ENCODE results near the gene PHAF1.

The PHAF1 gene

DNA sequence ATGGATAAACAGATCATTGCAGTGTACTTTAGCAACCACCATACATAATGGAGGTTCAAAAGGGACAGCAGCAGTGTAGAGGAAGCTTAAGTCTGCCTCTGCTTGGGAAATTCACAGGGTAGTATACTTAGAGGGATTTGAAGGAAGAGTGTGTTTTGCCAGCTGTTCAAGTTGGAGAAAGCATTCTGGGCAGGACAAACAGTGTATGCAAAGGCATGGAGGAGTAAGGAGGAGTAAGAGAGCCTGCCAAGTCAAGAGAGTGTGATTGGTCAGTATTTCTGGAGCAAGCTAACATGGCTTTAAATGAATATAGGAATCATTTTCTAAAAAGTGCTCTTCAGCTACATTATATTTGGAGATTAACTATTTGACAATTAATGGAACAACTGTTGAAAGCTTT lies 22.9 kb upstream of the PHAF1 start:
- H3K9me3 ChIP-seq (ENCODE audit: severe bottlenecking) = no peaks in the 10 kb centered on the region
- ATAC-seq (ENCODE audit: low read depth) (no peak), DNase-seq (ENCODE audit: low spot score) (no peak)
- H3K27me3 ChIP-seq (ENCODE audit: insufficient read depth, poor library complexity, severe bottlenecking) = no peaks in the 10 kb centered on the region
- TF ChIP-seq, protein P1, sequence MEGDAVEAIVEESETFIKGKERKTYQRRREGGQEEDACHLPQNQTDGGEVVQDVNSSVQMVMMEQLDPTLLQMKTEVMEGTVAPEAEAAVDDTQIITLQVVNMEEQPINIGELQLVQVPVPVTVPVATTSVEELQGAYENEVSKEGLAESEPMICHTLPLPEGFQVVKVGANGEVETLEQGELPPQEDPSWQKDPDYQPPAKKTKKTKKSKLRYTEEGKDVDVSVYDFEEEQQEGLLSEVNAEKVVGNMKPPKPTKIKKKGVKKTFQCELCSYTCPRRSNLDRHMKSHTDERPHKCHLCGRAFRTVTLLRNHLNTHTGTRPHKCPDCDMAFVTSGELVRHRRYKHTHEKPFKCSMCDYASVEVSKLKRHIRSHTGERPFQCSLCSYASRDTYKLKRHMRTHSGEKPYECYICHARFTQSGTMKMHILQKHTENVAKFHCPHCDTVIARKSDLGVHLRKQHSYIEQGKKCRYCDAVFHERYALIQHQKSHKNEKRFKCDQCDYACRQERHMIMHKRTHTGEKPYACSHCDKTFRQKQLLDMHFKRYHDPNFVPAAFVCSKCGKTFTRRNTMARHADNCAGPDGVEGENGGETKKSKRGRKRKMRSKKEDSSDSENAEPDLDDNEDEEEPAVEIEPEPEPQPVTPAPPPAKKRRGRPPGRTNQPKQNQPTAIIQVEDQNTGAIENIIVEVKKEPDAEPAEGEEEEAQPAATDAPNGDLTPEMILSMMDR (IDR thresholded peaks at IDR 0.05; ENCODE audit: poor library complexity, severe bottlenecking) = no peak
- peaks cover 40% of the 10 kb centered on the region for H3K36me3 ChIP-seq (ENCODE audit: low read depth)
- no peaks in the 10 kb centered on the region for H3K4me1 ChIP-seq (ENCODE audit: insufficient read depth, poor library complexity, severe bottlenecking)
- H3K27ac ChIP-seq (ENCODE audit: poor library complexity, severe bottlenecking) = no peak overlapping the region
- H3K4me3 ChIP-seq (ENCODE audit: severe bottlenecking) = no peak overlapping the region

DNA sequence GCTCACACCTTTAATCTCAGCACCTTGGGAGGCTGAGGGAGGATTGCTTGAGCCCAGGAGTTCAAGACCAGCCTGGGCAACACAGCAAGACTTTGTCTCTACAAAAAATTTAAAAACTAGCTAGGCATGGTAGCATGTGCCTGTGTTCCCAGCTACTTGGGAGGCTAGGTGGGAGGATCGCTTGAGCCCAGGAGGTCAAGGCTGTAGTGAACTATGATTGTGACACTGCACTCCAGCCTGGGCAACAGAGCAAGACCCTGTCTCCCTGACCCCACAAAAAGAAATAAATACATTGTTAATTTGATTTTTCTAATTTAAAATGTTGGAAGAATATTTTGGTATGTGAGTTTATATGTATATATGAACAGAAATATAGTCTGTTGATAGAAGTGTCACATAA lies 22.4 kb upstream of the PHAF1 start:
- Histone ChIP-seq H3K4me1 (ENCODE audit: insufficient read depth, poor library complexity, severe bottlenecking) (no peaks in the 10 kb centered on the region), H3K4me3 (ENCODE audit: severe bottlenecking) (no peak overlapping the region), H3K36me3 (ENCODE audit: low read depth) (peaks cover 43% of the 10 kb centered on the region), H3K27ac (ENCODE audit: poor library complexity, severe bottlenecking) (no peak overlapping the region), H3K27me3 (ENCODE audit: insufficient read depth, poor library complexity, severe bottlenecking) (no peaks in the 10 kb centered on the region), H3K9me3 (ENCODE audit: severe bottlenecking) (no peaks in the 10 kb centered on the region)
- DNase-seq (ENCODE audit: low spot score) (no peak), ATAC-seq (ENCODE audit: low read depth) (no peak)
- TF ChIP-seq, protein P1 (IDR thresholded peaks at IDR 0.05; ENCODE audit: poor library complexity, severe bottlenecking) = no peak

DNA sequence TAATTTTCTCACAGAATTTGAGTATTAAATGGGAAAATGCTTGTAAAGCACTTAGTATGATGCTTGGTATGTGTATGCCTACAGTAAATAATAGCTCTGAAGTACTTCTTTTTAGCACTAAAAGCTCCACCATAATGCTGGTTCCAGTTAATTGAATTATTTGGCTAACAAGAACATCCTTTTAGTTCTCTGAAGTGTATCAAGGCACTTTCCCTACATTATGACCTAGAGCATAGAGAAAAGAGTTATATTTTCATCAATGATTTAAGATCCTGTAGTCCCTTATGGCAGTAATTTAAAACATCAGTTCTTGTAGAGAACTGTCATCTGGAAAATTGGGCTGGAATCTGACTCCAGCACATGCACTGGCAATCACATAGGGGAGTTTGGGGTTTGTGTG lies 21.9 kb upstream of the PHAF1 start:
- ATAC-seq (ENCODE audit: low read depth) (no peak), DNase-seq (ENCODE audit: low spot score) (no peak)
- Histone ChIP-seq H3K4me1 (ENCODE audit: insufficient read depth, poor library complexity, severe bottlenecking) (no peaks in the 10 kb centered on the region), H3K27ac (ENCODE audit: poor library complexity, severe bottlenecking) (no peak overlapping the region), H3K9me3 (ENCODE audit: severe bottlenecking) (no peaks in the 10 kb centered on the region), H3K36me3 (ENCODE audit: low read depth) (peaks cover 38% of the 10 kb centered on the region), H3K27me3 (ENCODE audit: insufficient read depth, poor library complexity, severe bottlenecking) (no peaks in the 10 kb centered on the region), H3K4me3 (ENCODE audit: severe bottlenecking) (no peak overlapping the region)
- TF ChIP-seq, protein P1 (IDR thresholded peaks at IDR 0.05; ENCODE audit: poor library complexity, severe bottlenecking) = no peak

DNA sequence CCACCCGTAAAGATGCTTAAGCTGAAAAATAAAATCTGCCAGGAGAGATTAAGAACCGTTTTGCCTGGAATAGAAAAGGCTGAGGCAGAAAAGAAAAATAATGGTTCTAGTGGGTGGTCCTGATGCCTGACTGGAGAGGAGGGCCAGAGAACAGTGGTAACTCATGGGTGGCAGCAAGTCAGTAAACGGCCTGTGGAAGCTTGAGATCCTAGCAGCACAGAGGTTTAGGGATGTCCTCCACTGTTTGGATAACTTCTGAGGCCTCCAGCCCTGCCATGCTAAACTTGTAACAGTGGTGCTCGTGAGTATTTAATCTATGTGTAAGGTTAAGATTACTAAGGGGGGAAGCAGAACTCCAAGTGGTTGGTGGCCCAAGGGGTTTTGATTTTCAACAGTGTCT lies 21.2 kb upstream of the PHAF1 start:
- Histone ChIP-seq H3K27ac (ENCODE audit: poor library complexity, severe bottlenecking) (no peak overlapping the region), H3K4me1 (ENCODE audit: insufficient read depth, poor library complexity, severe bottlenecking) (no peaks in the 10 kb centered on the region), H3K9me3 (ENCODE audit: severe bottlenecking) (no peaks in the 10 kb centered on the region), H3K4me3 (ENCODE audit: severe bottlenecking) (no peak overlapping the region), H3K36me3 (ENCODE audit: low read depth) (peaks cover 30% of the 10 kb centered on the region), H3K27me3 (ENCODE audit: insufficient read depth, poor library complexity, severe bottlenecking) (no peaks in the 10 kb centered on the region)
- ATAC-seq (ENCODE audit: low read depth) (no peak), DNase-seq (ENCODE audit: low spot score) (no peak)
- TF ChIP-seq, protein P1 (IDR thresholded peaks at IDR 0.05; ENCODE audit: poor library complexity, severe bottlenecking) = no peak

DNA sequence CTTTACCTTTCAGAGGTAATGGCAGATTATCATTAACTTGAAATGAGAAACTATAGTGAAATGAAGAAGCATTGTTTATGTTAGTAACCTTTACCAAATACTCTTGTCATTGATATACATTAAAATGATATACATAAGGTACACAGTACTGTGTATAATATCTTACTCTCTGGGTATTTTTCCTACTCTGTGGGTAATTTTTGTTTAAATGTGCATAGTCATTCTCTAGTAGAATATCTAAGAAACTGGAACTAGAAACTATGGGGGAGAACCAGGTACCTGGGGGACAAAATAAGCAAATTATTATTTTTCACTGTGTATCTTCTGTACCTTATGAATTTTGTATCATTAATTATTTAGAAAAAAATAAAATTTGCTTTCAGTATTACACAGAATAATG lies 20.6 kb upstream of the PHAF1 start:
- Histone ChIP-seq H3K4me3 (ENCODE audit: severe bottlenecking) (no peak overlapping the region), H3K4me1 (ENCODE audit: insufficient read depth, poor library complexity, severe bottlenecking) (no peaks in the 10 kb centered on the region), H3K27ac (ENCODE audit: poor library complexity, severe bottlenecking) (no peak overlapping the region), H3K9me3 (ENCODE audit: severe bottlenecking) (no peaks in the 10 kb centered on the region), H3K27me3 (ENCODE audit: insufficient read depth, poor library complexity, severe bottlenecking) (no peaks in the 10 kb centered on the region), H3K36me3 (ENCODE audit: low read depth) (peaks cover 27% of the 10 kb centered on the region)
- no peak for ATAC-seq (ENCODE audit: low read depth)
- no peak for DNase-seq (ENCODE audit: low spot score)
- TF ChIP-seq, protein P1 (IDR thresholded peaks at IDR 0.05; ENCODE audit: poor library complexity, severe bottlenecking) = no peak
